HEK293T (cell line): ENCODE data around the gene PCAT6.

Experiments
- BHLHE40 ChIP-seq: fragments of 450-650 bp; IDR thresholded peaks from 2 replicates; pipeline ENCODE4 v1.6.1; 2016; ENCODE audit warnings: mild to moderate bottlenecking, moderate library complexity, borderline replicate concordance
- CTBP1 ChIP-seq: fragments of 450-650 bp; IDR thresholded peaks from 2 replicates; pipeline ENCODE4 v1.6.1; 2016; ENCODE audit warnings: borderline replicate concordance
- ELF4 ChIP-seq: fragments of 450-650 bp; IDR thresholded peaks from 2 replicates; pipeline ENCODE4 v1.6.1; 2017; ENCODE audit warnings: antibody characterized with exemption
- FOXA1 ChIP-seq: fragments of 450-650 bp; IDR thresholded peaks from 2 replicates; pipeline ENCODE4 v1.6.1; 2016; ENCODE audit warnings: mild to moderate bottlenecking
- FOXK2 ChIP-seq: fragments of 450-650 bp; IDR thresholded peaks from 2 replicates; pipeline ENCODE4 v1.6.1; 2016; ENCODE audit warnings: mild to moderate bottlenecking
- LEF1 ChIP-seq: fragments of 450-650 bp; IDR thresholded peaks from 2 replicates; pipeline ENCODE4 v1.6.1; 2017; ENCODE audit warnings: mild to moderate bottlenecking, borderline replicate concordance
- PKNOX1 ChIP-seq: fragments of 450-650 bp; IDR thresholded peaks from 2 replicates; pipeline ENCODE4 v1.6.1; 2016
- SP1 ChIP-seq: fragments of 450-650 bp; IDR thresholded peaks from 2 replicates; pipeline ENCODE4 v1.6.1; 2017
- TARDBP ChIP-seq: fragments of 450-650 bp; IDR thresholded peaks from 2 replicates; pipeline ENCODE4 v1.6.1; 2016

GRCh38 chr1:202801175-202801574, 9.6 kb upstream of the PCAT6 start:
- TF ChIP-seq TARDBP: no peak
- no peak for TF ChIP-seq ELF4
- no peak for TF ChIP-seq BHLHE40
- TF ChIP-seq FOXK2: no peak
- no peak for TF ChIP-seq FOXA1
- no peak for TF ChIP-seq SP1
- TF ChIP-seq CTBP1: no peak
- TF ChIP-seq LEF1: no peak
- no peak for TF ChIP-seq PKNOX1
